Naive B cell (primary cell): Measurements from ENCODE around the gene NQO2. TPM values are rescaled to one million over a fixed set of nuclear protein-coding genes. Genes with fewer than 3 reads are reported as not detected.
"Not testable (repeated sequence)": the region's sequence is repeated elsewhere in the genome, so short reads cannot be mapped to it uniquely, and the experiment has no call there.

Source experiments
- ATAC-seq, 2 donors: fragments of 150-1000 bp; cut with Tn5 transposase; 2 replicates each; pipeline ENCODE4 v1.10.0; 2021; ENCODE audit warnings: low read depth in 2 of 2, mild to moderate bottlenecking in 2 of 2, moderate library complexity in 2 of 2
- DNase-seq: peaks from one replicate; pipeline ENCODE4 v3.0.0; 2022
- H3K27ac Mint-ChIP-seq, 6 donors: one replicate each; pipeline ENCODE4 v1.8.0; 2020 to 2022; ENCODE audit warnings: mild to moderate bottlenecking in 6 of 6, mixed read lengths in 6 of 6, moderate library complexity in 5 of 6, inconsistent platforms in 2 of 6
- H3K27me3 Mint-ChIP-seq, 3 donors: one replicate each; pipeline ENCODE4 v1.8.0; 2021 to 2022; ENCODE audit warnings: mixed read lengths in 3 of 3, mild to moderate bottlenecking in 1 of 3
- H3K36me3 Mint-ChIP-seq, 2 donors: one replicate each; pipeline ENCODE4 v1.8.0; 2020 to 2022; ENCODE audit warnings: mixed read lengths in 2 of 2, inconsistent platforms in 1 of 2, mild to moderate bottlenecking in 1 of 2
- H3K4me1 Mint-ChIP-seq, 3 donors: one replicate each; pipeline ENCODE4 v1.8.0; 2020 to 2022; ENCODE audit warnings: mixed read lengths in 3 of 3, inconsistent platforms in 1 of 3, mild to moderate bottlenecking in 1 of 3, moderate library complexity in 1 of 3
- H3K4me3 Mint-ChIP-seq, 8 donors: one replicate each; pipeline ENCODE4 v1.8.0; 2020 to 2022; ENCODE audit warnings: mild to moderate bottlenecking in 8 of 8, mixed read lengths in 8 of 8, moderate library complexity in 8 of 8, inconsistent platforms in 2 of 8
- H3K9me3 Mint-ChIP-seq, 7 donors: one replicate each; pipeline ENCODE4 v1.8.0; 2020 to 2022; ENCODE audit warnings: mixed read lengths in 7 of 7, mild to moderate bottlenecking in 5 of 7, inconsistent platforms in 2 of 7, moderate library complexity in 1 of 7
- polyA plus RNA-seq, 6 donors: library from polyadenylated mRNA; unstranded; fragments of 300-500 nt; fragmentation: Illumina TruSeq; gene quantifications; one replicate each; pipeline ENCODE4 v1.2.3, GENCODE V29; 2021; ENCODE audit warnings: low read depth in 6 of 6

Gene NQO2
- polyA plus RNA-seq, 6 donors from 2014 or later = 8.0 to 23.2 (median 14.3) TPM

DNA sequence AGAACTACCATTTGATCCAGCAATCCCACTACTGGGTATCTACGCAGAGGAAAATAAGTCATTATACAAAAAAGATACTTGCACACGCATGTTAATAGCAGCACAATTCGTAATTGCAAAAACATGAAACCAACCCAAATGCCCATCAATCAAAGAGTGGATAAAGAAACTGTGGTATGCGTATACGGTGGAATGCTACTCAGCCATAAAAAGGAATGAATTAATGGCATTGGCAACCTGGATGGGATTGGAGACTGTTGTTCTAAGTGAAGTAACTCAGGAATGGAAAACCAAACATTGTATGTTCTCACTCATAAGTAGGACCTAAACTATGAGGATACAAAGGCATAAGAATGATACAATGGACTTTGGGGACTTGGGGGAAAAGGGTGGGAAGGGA, 27.0 kb upstream of the NQO2 start:
- Mint-ChIP-seq H3K4me3 (peak overlapping the region in 6 of 8 donors; percentile 47 to 95 (median 90)), H3K4me1 (peaks cover 8 to 37% (median 14%) of the 10 kb centered on the region in 3 donors), H3K27ac (peak overlapping the region in 2 of 6 donors; percentile 39 to 92), H3K27me3 (peaks cover 4 to 14% (median 13%) of the 10 kb centered on the region in 3 donors)
- not testable (repeated sequence) for H3K9me3 Mint-ChIP-seq, DNase-seq, H3K36me3 Mint-ChIP-seq, ATAC-seq

DNA sequence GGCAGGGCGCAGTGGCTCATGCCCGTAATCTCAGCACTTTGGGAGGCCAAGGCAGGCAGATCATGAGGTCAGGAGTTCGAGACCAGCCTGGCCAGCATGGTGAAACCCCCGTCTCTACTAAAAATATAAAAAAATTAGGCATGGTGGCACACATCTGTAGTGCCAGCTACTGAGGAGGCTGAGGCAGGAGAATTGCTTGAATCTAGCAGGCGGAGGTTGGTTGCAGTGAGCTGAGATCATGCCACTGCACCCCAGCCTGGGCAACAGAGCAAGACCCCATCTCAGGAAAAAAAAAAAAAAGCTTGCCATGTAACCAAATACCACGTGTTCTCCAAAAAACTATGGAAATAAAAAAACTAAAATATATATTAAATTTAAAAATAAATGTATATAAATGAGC, 26.5 kb upstream of the NQO2 start:
- Mint-ChIP-seq H3K27me3 (peaks cover 4 to 19% (median 13%) of the 10 kb centered on the region in 3 donors), H3K4me1 (peaks cover 8 to 32% (median 11%) of the 10 kb centered on the region in 3 donors), H3K4me3 (peak overlapping the region in 2 of 8 donors; percentile 56 to 95)
- ATAC-seq, DNase-seq, H3K27ac Mint-ChIP-seq, H3K36me3 Mint-ChIP-seq, H3K9me3 Mint-ChIP-seq: not testable (repeated sequence)

DNA sequence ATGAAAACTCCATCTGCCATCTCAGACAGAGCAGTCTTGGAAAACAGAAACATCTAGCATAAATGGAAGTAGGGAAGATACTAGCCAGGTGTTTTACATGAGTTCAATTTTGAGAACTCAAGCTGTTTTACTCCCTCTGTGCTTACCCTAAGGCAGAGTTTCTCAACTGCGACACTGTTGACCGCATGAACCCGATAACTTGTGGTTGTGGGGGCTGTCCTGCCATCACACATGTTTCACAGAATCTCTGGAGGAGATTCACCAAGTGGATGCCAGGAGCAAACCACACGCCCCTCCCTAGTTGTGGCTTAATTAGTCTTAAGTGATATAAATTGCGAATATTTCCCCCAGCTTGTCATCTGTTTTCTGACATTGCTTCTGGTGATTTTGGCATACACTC, 26.0 kb upstream of the NQO2 start:
- DNase-seq = no peak
- H3K9me3 Mint-ChIP-seq = no peaks in the 10 kb centered on the region
- peaks cover 4 to 23% (median 13%) of the 10 kb centered on the region in 3 donors for H3K27me3 Mint-ChIP-seq
- H3K4me1 Mint-ChIP-seq = peaks cover 8 to 28% (median 11%) of the 10 kb centered on the region in 3 donors
- H3K27ac Mint-ChIP-seq = no peak overlapping the region
- peak overlapping the region in 2 of 8 donors; percentile 51 to 95 for H3K4me3 Mint-ChIP-seq
- no peaks in the 10 kb centered on the region for H3K36me3 Mint-ChIP-seq
- no peak for ATAC-seq

DNA sequence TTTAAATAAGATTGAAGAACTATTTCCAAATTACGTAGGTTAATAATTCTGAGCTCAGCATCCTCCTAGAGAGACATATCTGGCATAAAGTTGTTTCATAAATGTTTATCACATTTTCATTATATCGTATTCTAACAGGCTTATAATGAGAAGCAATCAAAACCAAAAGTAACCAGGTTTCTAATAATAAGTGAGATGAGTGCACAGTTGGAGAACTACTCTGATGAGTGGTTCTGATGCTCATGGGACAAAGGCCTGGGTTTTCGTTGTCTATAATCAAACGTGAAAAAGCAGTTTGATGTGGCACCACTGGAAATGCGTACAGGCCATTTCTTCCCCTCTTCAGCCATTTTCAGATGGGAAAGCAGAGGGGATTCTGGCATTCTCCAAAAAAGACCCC, 23.6 kb upstream of the NQO2 start:
- Mint-ChIP-seq H3K27me3 (peaks cover 7 to 32% (median 20%) of the 10 kb centered on the region in 3 donors), H3K4me3 (no peak overlapping the region), H3K36me3 (no peaks in the 10 kb centered on the region), H3K27ac (no peak overlapping the region), H3K9me3 (no peaks in the 10 kb centered on the region), H3K4me1 (peaks cover 0 to 12% (median 7%) of the 10 kb centered on the region in 3 donors)
- no peak for DNase-seq
- ATAC-seq = no peak

DNA sequence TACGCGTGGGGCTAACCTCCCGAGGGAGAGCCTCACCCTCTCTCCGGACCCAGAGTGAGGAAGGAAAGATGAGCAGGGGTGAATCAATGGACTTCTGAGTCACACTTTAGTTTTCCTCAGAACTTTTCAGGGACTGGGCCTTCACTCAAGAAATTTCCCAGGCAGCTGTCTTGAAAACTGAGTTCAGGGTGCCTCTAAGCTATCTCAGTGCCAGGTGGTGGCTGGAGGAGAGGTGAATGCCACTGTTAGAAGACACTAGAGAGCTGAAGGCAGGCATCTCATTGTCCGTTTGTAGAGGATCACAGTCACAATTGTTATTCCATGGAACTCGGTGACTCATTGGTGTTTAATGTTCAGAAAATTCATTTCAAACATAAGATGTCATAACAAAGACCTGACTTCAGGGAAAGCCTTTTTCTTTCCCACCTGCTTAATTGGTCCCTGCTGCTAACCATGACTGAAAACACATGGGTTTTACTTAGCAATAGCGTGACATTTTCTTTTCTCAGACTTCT, 23.1 kb upstream of the NQO2 start:
- ATAC-seq (no peak), DNase-seq (no peak)
- Mint-ChIP-seq H3K9me3 (no peaks in the 10 kb centered on the region), H3K27ac (peak overlapping the region in 1 of 6 donors; percentile 47), H3K36me3 (no peaks in the 10 kb centered on the region), H3K27me3 (peaks cover 12 to 38% (median 26%) of the 10 kb centered on the region in 3 donors), H3K4me3 (no peak overlapping the region), H3K4me1 (peaks cover 0 to 12% (median 5%) of the 10 kb centered on the region in 3 donors)

DNA sequence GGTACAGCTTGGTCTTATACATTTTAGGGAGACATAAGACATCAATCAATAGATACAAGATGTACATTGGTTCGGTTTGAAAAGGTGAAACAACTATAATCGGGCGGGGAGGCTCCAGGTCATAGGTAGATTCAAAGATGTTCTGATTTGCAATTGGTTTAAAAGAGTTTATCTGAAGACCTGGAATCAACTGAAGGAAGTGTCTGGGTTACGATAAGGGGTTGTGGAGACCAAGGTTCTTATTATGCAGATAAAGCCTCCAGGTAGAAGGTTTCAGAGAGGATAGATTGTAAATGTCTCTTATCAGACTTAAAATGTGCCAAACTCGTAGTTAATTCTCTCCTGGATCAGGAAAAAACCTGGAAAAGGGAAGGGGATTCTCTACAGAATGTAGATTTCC, 22.4 kb upstream of the NQO2 start:
- Mint-ChIP-seq H3K4me1 (peaks cover 0 to 5% (median under 1%) of the 10 kb centered on the region in 3 donors), H3K27me3 (peaks cover 13 to 44% (median 33%) of the 10 kb centered on the region in 3 donors), H3K36me3 (no peaks in the 10 kb centered on the region), H3K9me3 (no peaks in the 10 kb centered on the region), H3K27ac (peak overlapping the region in 1 of 6 donors; percentile 67), H3K4me3 (no peak overlapping the region)
- no peak for ATAC-seq
- no peak for DNase-seq

DNA sequence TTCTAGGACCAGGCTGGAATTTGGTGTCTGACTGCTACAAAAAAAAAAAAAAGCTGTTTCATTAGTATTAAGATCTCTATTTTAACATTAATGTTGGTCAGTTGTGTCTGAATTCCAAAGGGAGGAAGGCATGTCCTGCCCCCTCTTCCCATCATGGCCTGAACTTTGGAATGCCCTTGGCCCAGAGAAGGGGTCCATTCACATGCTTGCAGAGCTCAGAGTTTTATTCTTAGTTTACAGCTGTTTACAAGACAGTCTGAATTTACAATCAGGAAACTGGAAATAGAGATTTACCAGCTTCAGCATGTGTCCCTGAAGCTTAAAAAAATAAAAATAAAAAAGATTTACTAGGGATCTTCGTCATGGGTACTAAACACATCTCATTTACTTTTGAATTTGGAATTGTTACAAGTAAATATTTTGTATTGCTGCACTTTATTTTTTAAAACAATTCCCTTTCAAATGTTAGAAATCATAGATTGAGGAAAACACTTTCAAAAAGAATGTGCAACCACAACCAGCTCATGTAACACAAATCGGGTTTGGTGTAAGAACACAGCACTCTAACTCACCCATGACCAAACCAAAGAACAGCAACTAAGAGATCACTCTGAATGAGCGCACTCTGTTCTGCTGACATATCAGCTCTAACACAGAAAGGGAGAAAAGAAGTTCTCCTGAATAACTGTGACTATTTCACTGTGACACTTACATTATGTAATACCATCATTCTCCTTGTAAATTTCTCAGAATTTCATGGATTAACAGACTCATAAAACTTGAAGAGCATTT, 21.7 kb upstream of the NQO2 start:
- H3K27ac Mint-ChIP-seq = no peak overlapping the region
- DNase-seq (no peak), ATAC-seq (no peak)
- H3K4me1 Mint-ChIP-seq = no peaks in the 10 kb centered on the region
- H3K4me3 Mint-ChIP-seq = no peak overlapping the region
- H3K36me3 Mint-ChIP-seq = no peaks in the 10 kb centered on the region
- H3K27me3 Mint-ChIP-seq = peaks cover 13 to 51% (median 34%) of the 10 kb centered on the region in 3 donors
- H3K9me3 Mint-ChIP-seq = no peaks in the 10 kb centered on the region

DNA sequence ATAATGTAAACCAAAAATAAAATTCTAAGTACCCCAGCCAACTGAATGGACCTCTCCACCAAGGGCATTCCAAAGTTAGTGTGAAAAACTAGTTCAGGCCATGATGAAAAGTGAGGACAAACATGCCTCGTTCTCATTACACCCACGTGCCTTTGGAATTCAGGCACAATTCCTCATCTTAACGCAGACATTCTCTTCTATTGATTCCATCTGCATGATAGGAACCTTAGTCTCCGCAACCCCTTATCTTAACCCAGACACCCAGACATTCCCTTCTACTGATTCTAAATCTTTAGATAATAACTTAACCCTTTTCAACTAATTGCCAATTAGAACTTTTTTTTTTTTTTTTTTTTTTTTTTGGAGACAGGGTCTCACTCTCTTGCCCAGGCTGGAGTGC, 20.8 kb upstream of the NQO2 start:
- DNase-seq = no peak
- H3K27me3 Mint-ChIP-seq = peaks cover 9 to 61% (median 42%) of the 10 kb centered on the region in 3 donors
- H3K4me3 Mint-ChIP-seq = no peak overlapping the region
- H3K4me1 Mint-ChIP-seq = no peaks in the 10 kb centered on the region
- H3K36me3 Mint-ChIP-seq = no peaks in the 10 kb centered on the region
- no peak overlapping the region for H3K27ac Mint-ChIP-seq
- H3K9me3 Mint-ChIP-seq = no peaks in the 10 kb centered on the region
- ATAC-seq = no peak

DNA sequence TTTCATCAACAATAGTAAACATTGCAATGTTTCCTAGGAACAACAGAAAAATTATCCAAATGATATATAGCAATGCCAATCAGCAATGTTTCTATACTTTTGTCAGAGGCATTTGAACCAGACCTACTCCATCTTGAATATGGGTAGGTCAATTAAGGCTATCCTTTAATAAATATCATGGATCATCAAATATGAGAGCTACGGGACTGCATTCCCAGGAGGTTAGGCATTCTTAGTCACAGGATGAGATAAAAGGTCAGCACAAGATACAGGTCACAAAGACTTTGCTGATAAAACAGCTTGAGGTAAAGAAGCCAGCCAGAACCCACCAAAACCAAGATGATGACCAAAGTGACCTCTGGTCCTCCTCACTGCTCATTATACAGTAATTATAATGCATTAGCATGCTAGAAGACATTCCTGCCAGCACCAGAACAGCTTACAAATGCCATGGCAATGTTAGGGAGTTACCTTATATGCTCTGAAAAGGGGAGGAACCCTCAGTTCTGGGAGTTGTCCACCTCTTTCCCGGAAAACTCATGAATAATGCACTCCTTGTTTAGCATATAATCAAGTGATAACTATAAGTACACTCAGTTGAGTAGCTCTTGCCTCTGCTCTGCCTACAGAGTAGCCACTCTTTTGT, 19.8 kb upstream of the NQO2 start:
- H3K4me1 Mint-ChIP-seq = no peaks in the 10 kb centered on the region
- no peak for ATAC-seq
- no peaks in the 10 kb centered on the region for H3K36me3 Mint-ChIP-seq
- H3K27me3 Mint-ChIP-seq = peaks cover 9 to 61% (median 42%) of the 10 kb centered on the region in 3 donors
- H3K4me3 Mint-ChIP-seq = no peak overlapping the region
- no peaks in the 10 kb centered on the region for H3K9me3 Mint-ChIP-seq
- DNase-seq = no peak
- H3K27ac Mint-ChIP-seq = no peak overlapping the region

DNA sequence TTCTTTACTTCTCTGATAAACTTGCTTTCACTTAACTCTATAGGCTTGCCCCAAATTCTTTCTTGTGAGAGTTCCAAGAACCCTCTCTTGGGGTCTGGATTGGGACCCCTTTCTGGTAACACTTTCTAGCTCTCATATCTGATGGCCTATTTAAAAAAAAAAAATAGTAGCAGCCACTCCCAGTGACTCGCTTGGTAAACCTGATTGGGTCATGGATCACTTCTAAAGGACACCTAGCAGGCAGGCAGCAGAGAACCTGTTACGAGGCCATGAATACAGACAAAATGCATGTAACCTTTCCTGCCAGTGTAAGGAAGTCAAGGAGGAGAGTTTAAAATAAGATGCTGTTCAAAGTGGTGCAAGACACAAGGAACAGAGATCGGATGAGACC, 19.2 kb upstream of the NQO2 start:
- Mint-ChIP-seq H3K27ac (no peak overlapping the region), H3K27me3 (peaks cover 9 to 61% (median 42%) of the 10 kb centered on the region in 3 donors), H3K4me1 (no peaks in the 10 kb centered on the region), H3K9me3 (no peaks in the 10 kb centered on the region), H3K36me3 (no peaks in the 10 kb centered on the region), H3K4me3 (no peak overlapping the region)
- DNase-seq (no peak), ATAC-seq (no peak)

DNA sequence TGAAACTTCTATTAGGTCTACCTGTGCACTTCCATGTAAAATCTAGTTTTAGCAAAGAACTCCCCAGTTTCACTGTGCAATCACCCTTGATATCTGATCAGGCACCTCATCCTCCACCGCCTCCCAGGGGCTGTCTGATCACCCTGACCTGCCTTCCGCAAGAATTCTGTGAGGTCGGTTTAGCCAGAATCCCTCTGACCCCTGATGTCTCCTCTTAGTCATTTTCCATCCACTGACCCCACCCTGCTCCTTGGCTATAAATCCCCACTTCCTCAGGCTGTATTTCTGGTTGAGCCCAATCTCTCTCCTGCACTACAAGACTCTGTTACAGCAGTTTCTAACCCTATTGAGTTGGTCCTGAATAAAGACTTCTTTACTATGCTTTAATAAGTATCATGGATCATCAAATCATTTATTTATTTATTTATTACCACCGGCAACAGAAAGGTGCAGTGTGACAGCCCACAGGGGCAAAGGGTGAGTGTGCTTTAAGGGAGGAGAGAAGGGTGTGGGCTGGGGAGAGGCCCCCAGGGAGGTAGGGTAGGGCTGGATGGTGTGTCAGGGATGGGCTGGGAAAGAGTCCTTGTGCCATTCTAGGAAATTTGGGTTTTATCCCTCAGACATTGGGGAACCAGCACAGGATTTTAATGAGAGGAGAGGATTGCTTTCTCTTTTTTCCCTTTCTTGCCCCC, 17.1 kb upstream of the NQO2 start:
- peak overlapping the region in 1 of 6 donors; percentile 81 for H3K27ac Mint-ChIP-seq

DNA sequence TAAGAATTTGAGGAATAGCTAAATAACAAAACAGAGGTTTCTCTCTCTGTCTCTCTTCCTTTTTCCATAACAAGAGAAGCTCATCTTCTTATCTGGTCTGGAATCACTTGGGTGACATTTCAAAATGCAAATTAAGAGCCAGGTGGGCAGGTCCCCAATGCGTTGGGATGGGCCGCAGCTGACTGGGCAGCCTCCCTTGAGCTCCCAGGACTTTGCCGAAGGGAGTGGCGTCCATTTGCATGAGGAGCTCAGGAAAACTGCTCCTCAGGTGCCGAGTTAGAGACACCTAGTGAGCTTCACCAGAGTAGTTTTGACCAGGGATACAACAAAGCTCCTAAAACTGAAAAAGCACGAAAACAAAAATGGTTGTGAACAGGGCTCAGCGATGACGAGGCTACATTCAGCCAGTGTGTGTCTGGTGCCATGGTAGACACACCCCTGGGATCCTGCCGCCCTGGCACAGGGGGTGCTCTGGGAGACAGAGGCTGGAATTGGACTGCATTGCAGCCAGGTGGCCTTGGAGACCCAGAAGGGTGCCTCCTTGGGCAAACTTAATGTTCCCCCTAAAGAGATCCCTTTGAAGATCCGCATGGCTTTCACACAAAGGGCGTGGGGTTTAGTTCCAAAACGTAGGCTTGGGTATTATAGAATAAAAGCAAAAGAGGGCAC, 14.8 kb upstream of the NQO2 start:
- ATAC-seq (no peak), DNase-seq (no peak)
- Mint-ChIP-seq H3K27me3 (peaks cover 6 to 38% (median 35%) of the 10 kb centered on the region in 3 donors), H3K27ac (no peak overlapping the region), H3K9me3 (no peaks in the 10 kb centered on the region), H3K4me3 (peak overlapping the region in 1 of 8 donors; percentile 60), H3K36me3 (no peaks in the 10 kb centered on the region), H3K4me1 (peaks cover 13 to 17% (median 14%) of the 10 kb centered on the region in 3 donors)

More for the DNA sequence above, 17.1 kb upstream of the NQO2 start:
- no peaks in the 10 kb centered on the region for H3K9me3 Mint-ChIP-seq
- peaks cover 9 to 49% (median 35%) of the 10 kb centered on the region in 3 donors for H3K27me3 Mint-ChIP-seq
- no peaks in the 10 kb centered on the region for H3K36me3 Mint-ChIP-seq
- peaks cover 3 to 6% (median 3%) of the 10 kb centered on the region in 3 donors for H3K4me1 Mint-ChIP-seq
- DNase-seq (no peak), ATAC-seq (no peak)
- no peak overlapping the region for H3K4me3 Mint-ChIP-seq
